ENCODE measurements around the gene SLC12A6. TPM values are rescaled to one million over a fixed set of nuclear protein-coding genes. Genes with fewer than 3 reads are reported as not detected.
A peak's percentile ranks its signal among the peaks of the same experiment; 100 is the strongest.

SLC12A6 gene
- polyA plus RNA-seq, 6 donors from 2014 or later = 2.7 to 21.2 (median 14.1) TPM

DNA sequence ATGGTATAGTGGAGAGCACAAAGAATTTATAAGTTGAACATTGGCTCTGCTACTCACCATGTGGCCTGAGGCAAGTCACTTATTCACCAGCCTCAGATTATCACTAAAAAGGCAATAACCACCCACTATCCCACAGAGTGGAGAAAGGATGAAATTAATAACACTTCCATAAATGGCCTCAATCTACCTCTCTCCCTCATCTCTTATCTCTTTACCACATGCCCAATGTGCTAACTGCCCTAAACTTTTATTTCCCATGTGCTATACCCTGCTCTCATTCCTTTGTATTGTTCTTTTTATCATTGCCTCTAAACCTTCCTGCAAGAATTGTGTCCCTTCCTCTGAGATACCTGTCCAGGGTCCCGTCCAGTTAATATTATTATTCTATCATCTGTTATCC is 26.0 kb downstream of the SLC12A6 start:
- Mint-ChIP-seq H3K27ac (no peak overlapping the region), H3K9me3 (no peaks in the 10 kb centered on the region), H3K27me3 (no peaks in the 10 kb centered on the region), H3K4me1 (peaks cover 30 to 58% (median 48%) of the 10 kb centered on the region in 3 donors), H3K4me3 (no peak overlapping the region), H3K36me3 (peaks cover 21 to 24% of the 10 kb centered on the region in 2 donors)
- no peak for DNase-seq
- no peak for ATAC-seq (ENCODE audit: low read depth in 2 of 2)

GRCh38 chr15:34304613-34305012 is 33.0 kb downstream of the SLC12A6 start:
- DNase-seq (no peak), ATAC-seq (ENCODE audit: low read depth in 2 of 2) (no peak)
- Mint-ChIP-seq H3K27ac (peak overlapping the region in 3 of 6 donors; percentile 1 to 70 (median 41)), H3K4me3 (no peak overlapping the region), H3K4me1 (peaks cover 42 to 68% (median 67%) of the 10 kb centered on the region in 3 donors), H3K9me3 (no peaks in the 10 kb centered on the region), H3K36me3 (peaks cover 16 to 28% of the 10 kb centered on the region in 2 donors), H3K27me3 (no peaks in the 10 kb centered on the region)

DNA sequence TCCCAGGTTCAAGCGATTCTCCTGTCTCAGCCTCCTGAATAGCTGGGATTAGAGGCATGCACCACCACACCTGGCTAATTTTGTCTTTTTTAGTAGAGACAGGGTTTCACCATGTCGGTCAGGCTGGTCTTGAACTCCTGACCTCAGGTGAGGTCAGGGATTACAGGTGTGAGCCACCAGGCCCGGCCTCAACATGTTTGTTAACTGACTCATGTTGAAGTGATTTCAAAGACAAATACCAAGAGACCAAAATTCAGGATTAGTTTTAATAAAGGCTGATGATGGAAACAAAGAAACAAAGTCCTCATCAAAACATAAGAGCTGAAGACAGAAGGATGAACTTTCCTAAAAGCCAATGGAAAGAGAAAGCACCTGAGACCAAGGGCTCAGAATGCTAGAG is 36.5 kb downstream of the SLC12A6 start:
- Mint-ChIP-seq H3K36me3 (peaks cover 1 to 14% of the 10 kb centered on the region in 2 donors), H3K4me1 (peaks cover 52 to 77% (median 75%) of the 10 kb centered on the region in 3 donors), H3K27ac (peak overlapping the region in 1 of 6 donors; percentile 93), H3K9me3 (no peaks in the 10 kb centered on the region), H3K4me3 (no peak overlapping the region), H3K27me3 (no peaks in the 10 kb centered on the region)
- DNase-seq (no peak), ATAC-seq (ENCODE audit: low read depth in 2 of 2) (no peak)

GRCh38 chr15:34297059-34297458 is 40.5 kb downstream of the SLC12A6 start:
- Mint-ChIP-seq H3K4me1 (peaks cover 41 to 79% (median 64%) of the 10 kb centered on the region in 3 donors), H3K36me3 (peaks cover 2 to 7% of the 10 kb centered on the region in 2 donors), H3K4me3 (peak overlapping the region in 1 of 8 donors; percentile 50), H3K27me3 (no peaks in the 10 kb centered on the region), H3K9me3 (no peaks in the 10 kb centered on the region), H3K27ac (peak overlapping the region in 5 of 6 donors; percentile 5 to 66 (median 43))
- DNase-seq (no peak), ATAC-seq (ENCODE audit: low read depth in 2 of 2) (no peak)

GRCh38 chr15:34292621-34293020 is 45.0 kb downstream of the SLC12A6 start:
- peaks cover 0 to 4% (median 1%) of the 10 kb centered on the region in 7 donors for H3K9me3 Mint-ChIP-seq
- no peak overlapping the region for H3K4me3 Mint-ChIP-seq
- ATAC-seq (ENCODE audit: low read depth in 2 of 2) (no peak), DNase-seq (no peak)
- peak overlapping the region in 1 of 6 donors; percentile 7 for H3K27ac Mint-ChIP-seq
- H3K4me1 Mint-ChIP-seq = peaks cover 35 to 64% (median 55%) of the 10 kb centered on the region in 3 donors
- peaks cover 14 to 24% of the 10 kb centered on the region in 2 donors for H3K36me3 Mint-ChIP-seq
- H3K27me3 Mint-ChIP-seq = no peaks in the 10 kb centered on the region

DNA sequence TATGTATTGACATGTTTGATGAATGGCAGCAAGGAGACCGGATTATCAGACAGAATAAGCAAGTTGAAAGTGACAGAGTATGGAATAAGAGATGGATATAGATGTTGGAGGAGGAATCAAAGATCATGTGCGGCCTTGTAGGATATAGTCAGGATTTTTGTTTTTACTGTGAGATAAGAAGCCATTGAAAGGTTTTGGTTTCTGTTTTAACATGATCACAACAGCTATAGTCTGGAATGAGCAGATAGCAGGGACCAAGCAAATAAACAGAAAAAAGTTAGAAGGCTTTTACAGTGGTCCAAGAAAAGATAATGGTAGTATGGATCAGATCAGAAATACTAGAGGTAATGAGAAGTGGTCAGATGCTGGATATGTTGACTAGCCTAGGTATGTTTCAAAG is 52.6 kb downstream of the SLC12A6 start:
- Mint-ChIP-seq H3K27ac (peak overlapping the region in 5 of 6 donors; percentile 0 to 80 (median 39)), H3K36me3 (peaks cover 7 to 11% of the 10 kb centered on the region in 2 donors), H3K4me1 (peaks cover 24 to 54% (median 43%) of the 10 kb centered on the region in 3 donors), H3K27me3 (no peaks in the 10 kb centered on the region), H3K4me3 (no peak overlapping the region), H3K9me3 (peaks cover 0 to 4% (median 3%) of the 10 kb centered on the region in 7 donors)
- ATAC-seq (ENCODE audit: low read depth in 2 of 2) = no peak
- DNase-seq = no peak

GRCh38 chr15:34282384-34282783 is 55.2 kb downstream of the SLC12A6 start:
- H3K4me3 Mint-ChIP-seq = no peak overlapping the region

DNA sequence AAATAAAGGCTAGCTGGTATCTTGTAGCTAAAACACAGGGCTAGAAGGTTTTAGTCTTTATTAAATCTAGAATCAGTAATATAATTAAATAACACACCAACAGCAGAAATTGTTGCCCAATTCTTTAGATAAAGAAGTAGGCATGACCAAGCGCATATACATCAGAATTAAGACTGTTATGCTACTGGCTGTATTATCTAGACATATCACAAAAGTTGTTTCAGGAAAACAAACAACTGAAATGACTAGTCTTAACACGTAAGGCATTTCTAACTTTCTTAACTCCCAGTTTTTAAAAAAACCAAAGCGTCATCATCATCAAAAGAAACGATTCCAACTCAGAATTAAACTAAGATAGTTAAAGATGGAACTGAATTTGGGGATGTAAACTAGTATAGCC is 57.4 kb downstream of the SLC12A6 start:
- H3K36me3 Mint-ChIP-seq = peaks cover 0 to 8% of the 10 kb centered on the region in 2 donors
- peaks cover 18 to 46% (median 42%) of the 10 kb centered on the region in 3 donors for H3K4me1 Mint-ChIP-seq
- H3K27me3 Mint-ChIP-seq = no peaks in the 10 kb centered on the region
- H3K27ac Mint-ChIP-seq = peak overlapping the region in 2 of 6 donors; percentile 10 to 40
- DNase-seq (no peak), ATAC-seq (ENCODE audit: low read depth in 2 of 2) (no peak)
- no peaks in the 10 kb centered on the region for H3K9me3 Mint-ChIP-seq
- no peak overlapping the region for H3K4me3 Mint-ChIP-seq

More at GRCh38 chr15:34282384-34282783, 55.2 kb downstream of the SLC12A6 start:
- H3K27me3 Mint-ChIP-seq = no peaks in the 10 kb centered on the region
- DNase-seq = no peak
- peaks cover 19 to 47% (median 42%) of the 10 kb centered on the region in 3 donors for H3K4me1 Mint-ChIP-seq
- ATAC-seq (ENCODE audit: low read depth in 2 of 2) = no peak
- no peaks in the 10 kb centered on the region for H3K9me3 Mint-ChIP-seq
- peaks cover 0 to 7% of the 10 kb centered on the region in 2 donors for H3K36me3 Mint-ChIP-seq
- H3K27ac Mint-ChIP-seq = peak overlapping the region in 3 of 6 donors; percentile 6 to 39 (median 31)

DNA sequence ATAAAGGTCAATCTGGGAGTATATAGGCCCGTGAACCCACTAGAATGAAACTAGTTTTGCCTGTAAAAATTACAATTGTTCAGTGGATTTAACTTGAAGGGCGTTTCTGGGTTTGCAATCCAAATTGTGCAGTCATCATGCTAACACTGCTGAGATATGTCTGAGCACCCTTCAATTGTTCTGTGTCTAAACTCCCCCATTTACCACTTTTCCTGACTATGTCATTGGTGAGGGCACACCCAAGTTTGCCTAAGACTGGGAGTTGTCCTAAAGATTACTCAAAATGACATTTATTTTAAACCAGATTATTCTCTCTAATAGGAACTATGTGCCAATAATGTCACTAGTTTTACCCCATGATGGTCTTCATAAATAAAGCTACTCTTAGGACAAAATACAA is 58.2 kb downstream of the SLC12A6 start:
- Mint-ChIP-seq H3K4me1 (peaks cover 11 to 38% (median 35%) of the 10 kb centered on the region in 3 donors), H3K4me3 (no peak overlapping the region), H3K27ac (peak overlapping the region in 2 of 6 donors; percentile 50 to 85), H3K27me3 (no peaks in the 10 kb centered on the region), H3K9me3 (no peaks in the 10 kb centered on the region), H3K36me3 (peaks cover 0 to 13% of the 10 kb centered on the region in 2 donors)
- ATAC-seq (ENCODE audit: low read depth in 2 of 2) (no peak), DNase-seq (no peak)

DNA sequence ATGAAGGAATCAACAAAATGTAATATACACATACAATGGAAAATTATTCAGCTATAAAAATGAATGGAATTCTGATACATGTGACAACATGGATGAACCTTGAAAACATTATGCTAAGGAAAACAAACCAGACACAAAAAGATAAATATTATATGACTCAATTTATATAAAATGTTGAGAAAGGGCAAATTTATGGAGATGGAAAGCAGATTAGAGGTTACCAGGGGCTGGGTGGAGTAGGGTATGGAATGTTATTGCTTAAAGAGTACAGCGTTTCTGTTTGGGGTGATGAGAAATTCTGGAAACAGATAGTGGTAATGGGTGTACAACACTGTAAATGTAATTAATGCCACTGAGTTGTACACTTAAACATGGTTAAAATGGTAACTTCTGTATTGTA is 61.9 kb downstream of the SLC12A6 start:
- H3K27ac Mint-ChIP-seq = peak overlapping the region in 3 of 6 donors; percentile 53 to 77 (median 71)
- H3K4me1 Mint-ChIP-seq = peaks cover 7 to 24% (median 21%) of the 10 kb centered on the region in 3 donors
- no peak for DNase-seq
- H3K36me3 Mint-ChIP-seq = peaks cover 0 to 9% of the 10 kb centered on the region in 2 donors
- H3K4me3 Mint-ChIP-seq = no peak overlapping the region
- no peak for ATAC-seq (ENCODE audit: low read depth in 2 of 2)
- no peaks in the 10 kb centered on the region for H3K27me3 Mint-ChIP-seq
- no peaks in the 10 kb centered on the region for H3K9me3 Mint-ChIP-seq

GRCh38 chr15:34275154-34275553 is 62.4 kb downstream of the SLC12A6 start:
- Mint-ChIP-seq H3K4me3 (no peak overlapping the region), H3K4me1 (peaks cover 4 to 18% (median 15%) of the 10 kb centered on the region in 3 donors), H3K9me3 (no peaks in the 10 kb centered on the region), H3K36me3 (peaks cover 0 to 6% of the 10 kb centered on the region in 2 donors), H3K27ac (peak overlapping the region in 1 of 6 donors; percentile 77), H3K27me3 (no peaks in the 10 kb centered on the region)
- no peak for ATAC-seq (ENCODE audit: low read depth in 2 of 2)
- DNase-seq = no peak

DNA sequence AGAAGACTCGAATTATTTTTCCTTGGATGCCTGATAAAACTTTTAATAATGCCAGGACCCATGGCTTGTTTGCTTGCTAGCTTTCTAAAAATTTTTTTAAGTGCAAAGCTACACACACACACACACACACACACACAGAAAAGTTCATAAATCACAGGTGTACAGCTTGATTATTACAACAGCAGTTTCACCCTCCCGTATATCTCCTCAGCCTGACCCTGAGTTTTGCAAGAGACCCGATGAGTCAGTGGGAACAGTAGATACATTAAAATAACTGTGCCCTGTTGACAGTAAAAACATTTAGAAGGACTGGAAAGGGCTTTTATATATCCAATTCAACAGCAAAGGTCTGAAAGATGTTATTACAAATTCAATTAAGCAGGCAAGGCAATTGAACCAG is 66.1 kb downstream of the SLC12A6 start:
- H3K27ac Mint-ChIP-seq = no peak overlapping the region

GRCh38 chr15:34266751-34267150 is 70.8 kb downstream of the SLC12A6 start:
- Mint-ChIP-seq H3K36me3 (no peaks in the 10 kb centered on the region), H3K27ac (peak overlapping the region in 3 of 6 donors; percentile 21 to 88 (median 80)), H3K4me1 (peaks cover 6 to 12% (median 9%) of the 10 kb centered on the region in 3 donors), H3K4me3 (no peak overlapping the region), H3K9me3 (no peaks in the 10 kb centered on the region), H3K27me3 (no peaks in the 10 kb centered on the region)
- DNase-seq (no peak), ATAC-seq (ENCODE audit: low read depth in 2 of 2) (no peak)

More for the DNA sequence above, 66.1 kb downstream of the SLC12A6 start:
- Mint-ChIP-seq H3K4me1 (peaks cover 0 to 4% (median 0%) of the 10 kb centered on the region in 3 donors), H3K9me3 (no peaks in the 10 kb centered on the region), H3K36me3 (peaks cover 0 to 6% of the 10 kb centered on the region in 2 donors), H3K27me3 (no peaks in the 10 kb centered on the region), H3K4me3 (peak overlapping the region in 1 of 8 donors; percentile 10)
- DNase-seq = no peak
- ATAC-seq (ENCODE audit: low read depth in 2 of 2) = no peak

DNA sequence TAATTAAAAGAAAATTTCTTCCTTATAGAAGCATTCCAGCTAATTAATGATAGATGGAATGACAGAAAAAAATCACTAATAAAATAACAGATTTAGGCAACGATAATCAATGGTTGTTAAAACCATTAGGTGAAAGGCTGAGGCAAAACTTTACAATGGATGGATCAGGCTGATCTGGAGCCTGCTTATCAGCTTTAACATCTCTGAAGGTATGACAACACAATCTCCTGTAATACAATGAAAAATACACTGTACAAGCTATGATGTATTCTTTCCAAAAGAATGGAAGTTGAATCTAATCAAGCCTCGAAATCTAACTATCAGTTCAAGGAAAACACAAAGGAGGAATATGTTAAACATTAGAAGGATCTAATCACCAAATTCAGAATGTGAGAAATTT is 73.5 kb downstream of the SLC12A6 start:
- no peak for ATAC-seq (ENCODE audit: low read depth in 2 of 2)
- Mint-ChIP-seq H3K4me3 (no peak overlapping the region), H3K27me3 (no peaks in the 10 kb centered on the region), H3K9me3 (no peaks in the 10 kb centered on the region), H3K36me3 (peaks cover 4 to 7% of the 10 kb centered on the region in 2 donors), H3K27ac (no peak overlapping the region), H3K4me1 (peaks cover 6 to 15% (median 9%) of the 10 kb centered on the region in 3 donors)
- DNase-seq = no peak

Data from naive B cell (primary cell).